ENCODE measurements around the gene PROZ.

Gene PROZ

DNA sequence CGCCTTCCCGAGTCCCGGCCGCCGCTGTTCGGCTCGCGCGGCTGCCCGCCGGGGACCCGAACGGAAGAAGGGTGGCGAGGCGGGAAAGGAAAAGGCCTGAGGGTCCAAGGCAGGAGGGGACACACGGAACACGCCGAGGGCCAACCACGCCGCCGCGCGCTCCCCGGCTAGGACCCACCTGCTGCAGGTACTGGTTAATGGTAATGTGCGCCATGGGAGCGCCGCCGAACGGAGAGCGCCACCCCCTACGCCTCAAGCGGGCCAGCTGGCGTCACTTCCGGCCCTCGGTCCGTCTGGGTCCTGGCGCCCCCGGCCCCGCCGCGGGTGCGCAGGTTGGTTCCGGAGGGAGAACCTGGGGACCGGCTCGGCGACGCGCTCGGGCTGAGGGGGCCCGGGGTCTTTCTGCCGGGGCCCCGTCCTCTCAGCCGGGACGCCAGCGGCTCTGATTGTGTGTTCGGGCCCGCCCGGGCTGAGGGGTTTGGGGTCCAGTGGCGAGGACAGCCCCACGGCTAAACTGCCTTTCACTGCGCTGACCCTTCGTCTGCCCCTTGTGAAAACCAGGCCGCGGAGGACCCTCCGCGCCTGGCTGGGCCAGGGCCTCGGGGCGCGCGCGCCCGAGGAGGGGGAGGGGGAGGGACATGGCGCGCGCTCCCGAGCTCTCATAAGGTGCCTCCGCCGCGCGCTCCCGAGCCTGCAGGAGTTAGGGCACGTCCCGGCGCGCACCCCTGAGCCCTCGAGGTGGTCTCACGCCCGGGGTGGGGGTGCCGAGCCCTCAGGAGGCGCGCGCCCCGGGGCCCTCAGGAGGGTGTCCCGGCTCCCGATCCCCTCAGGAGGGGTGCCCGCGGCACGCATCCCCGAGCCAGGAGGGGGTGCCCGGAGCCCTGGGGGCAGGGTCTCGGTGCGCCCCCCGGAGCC, 50.2 kb downstream of the PROZ start, which contains the start of gene PCID2:
Gene PCID2 (minus strand): TSS at position 249 of the 915 bp plus-strand sequence. CDS start 35 bp downstream, at position 214.
- peak; percentile 87 for DNase-seq (ENCODE audit: low spot score)

DNA sequence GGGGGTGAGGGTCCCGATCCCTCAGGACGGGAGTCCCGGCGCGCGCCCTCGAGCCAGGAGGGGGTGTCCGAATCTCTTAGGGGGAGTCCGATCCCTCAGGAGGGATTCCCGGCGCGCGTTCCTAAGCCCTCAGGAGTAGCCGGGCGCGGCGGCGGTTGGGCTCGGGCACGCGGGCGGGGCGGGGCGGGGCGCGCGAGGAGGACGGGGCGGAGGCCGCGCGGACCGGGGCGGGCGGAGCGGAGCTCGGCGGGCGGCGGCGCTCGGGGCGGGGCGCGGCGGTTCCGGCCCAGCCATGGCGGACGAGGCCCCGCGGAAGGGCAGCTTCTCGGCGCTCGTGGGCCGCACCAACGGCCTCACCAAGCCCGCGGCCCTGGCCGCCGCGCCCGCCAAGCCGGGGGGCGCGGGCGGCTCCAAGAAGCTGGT, 50.9 kb downstream of the PROZ start, which contains the start of gene CUL4A:
Gene CUL4A (plus strand): TSS at position 278 of the 423 bp plus-strand sequence. CDS start 15 bp downstream, at position 293.
- peak; percentile 76 for DNase-seq (ENCODE audit: low spot score)

DNA sequence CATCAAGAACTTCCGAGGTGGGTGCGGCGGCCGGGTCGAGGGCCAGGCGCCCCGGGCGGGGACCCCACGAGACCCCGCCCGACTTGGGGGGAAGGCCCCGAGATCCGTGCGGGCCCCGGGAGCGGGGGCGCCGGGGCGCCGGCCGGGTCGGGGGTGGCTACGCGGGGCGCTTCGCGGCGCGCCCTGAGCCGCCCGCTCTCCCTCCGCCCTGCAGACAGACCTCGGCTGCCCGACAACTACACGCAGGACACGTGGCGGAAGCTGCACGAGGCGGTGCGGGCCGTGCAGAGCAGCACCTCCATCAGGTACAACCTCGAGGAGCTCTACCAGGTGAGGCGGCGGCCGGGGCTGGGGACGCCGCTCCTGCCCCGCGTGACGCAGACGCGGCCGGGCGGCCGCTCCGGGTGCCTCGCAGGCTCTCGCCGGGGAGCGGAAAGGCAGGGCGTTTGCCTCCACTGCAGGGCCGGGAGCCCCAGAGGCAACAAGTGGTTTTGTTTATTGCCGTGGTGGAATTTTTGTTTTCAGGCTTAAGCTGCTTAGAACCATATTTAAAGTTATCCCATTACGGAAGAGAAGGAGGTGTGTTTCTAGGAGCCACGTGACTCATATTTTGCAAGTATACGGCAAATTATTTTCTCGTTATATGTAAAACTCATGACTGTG, 51.4 kb downstream of the PROZ start:
- DNase-seq (ENCODE audit: low spot score): peak; percentile 79

DNA sequence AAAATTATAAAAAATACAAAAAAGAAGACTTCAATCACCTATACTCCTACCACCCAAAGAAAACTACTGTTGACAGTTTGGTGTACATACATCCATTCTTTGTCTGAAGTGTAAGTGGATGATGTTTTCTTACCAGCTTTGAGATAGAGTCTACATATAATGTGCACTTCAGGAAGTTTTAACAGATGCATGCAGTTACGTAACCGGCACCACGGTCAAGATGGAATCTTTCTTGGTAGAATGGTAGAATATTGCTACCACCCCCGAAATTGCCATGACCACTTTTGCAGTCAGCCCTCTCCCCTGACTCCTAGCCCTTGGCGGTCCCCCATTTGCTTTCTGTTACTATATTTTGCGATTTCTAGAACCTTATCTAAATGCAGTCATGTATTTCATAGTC, 52.4 kb downstream of the PROZ start:
- DNase-seq (ENCODE audit: low spot score): no peak

DNA sequence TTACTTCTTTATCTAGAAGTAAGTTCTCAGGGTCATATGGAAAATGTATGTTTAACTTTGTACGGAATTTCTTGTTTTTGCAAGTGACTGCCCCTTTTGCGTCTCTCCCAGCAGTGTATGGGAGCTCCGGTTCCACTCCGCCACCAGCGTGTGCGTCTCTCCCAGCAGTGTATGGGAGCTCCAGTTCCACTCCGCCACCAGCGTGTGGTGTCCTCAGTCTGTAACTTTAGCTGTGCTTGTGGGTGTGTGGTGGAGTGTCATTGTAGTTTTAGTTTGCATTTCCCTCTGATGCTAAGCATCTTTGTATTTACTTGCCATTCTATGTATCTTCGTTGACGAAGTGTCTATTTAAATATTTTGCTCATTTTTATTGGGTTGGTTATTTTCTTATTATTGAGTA, 53.3 kb downstream of the PROZ start:
- peak; percentile 38 for DNase-seq (ENCODE audit: low spot score)

DNA sequence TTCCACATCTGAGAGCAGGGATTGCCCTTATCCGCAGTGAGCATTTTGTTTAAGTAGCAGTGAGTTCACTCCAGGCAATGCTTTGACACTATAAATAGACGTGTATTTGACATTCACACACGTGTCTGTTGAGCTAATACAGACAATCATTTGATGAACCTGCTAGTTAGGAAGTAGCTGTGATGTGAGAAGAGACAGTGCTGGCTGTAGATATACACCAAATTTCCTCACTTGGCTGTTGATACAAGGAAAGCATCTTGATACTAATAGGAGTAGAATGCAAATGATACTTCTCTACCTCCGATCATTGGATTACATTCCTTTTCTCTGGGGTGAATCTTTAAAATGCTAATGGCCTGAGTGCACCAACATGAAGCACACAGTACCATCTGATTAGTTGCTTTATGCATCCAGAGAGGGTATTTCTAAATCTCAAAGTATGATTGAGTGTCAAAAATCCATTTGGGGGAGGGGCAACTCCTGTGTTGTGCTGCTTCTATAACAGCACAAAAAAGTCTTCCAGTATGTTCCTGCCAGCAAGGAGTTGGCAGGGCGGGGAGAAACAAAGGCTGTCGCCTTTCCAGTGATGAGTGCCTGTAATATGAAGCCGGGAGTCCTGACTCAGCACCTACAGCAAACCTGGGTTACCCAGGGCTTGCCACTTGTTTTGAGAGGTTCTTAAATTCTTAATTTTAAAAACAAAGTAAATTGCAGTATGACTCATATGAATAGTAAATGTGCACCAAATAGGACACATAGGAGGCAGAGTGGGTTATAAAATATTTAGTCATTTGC, 58.0 kb downstream of the PROZ start:
- DNase-seq (ENCODE audit: low spot score): peak; percentile 54

DNA sequence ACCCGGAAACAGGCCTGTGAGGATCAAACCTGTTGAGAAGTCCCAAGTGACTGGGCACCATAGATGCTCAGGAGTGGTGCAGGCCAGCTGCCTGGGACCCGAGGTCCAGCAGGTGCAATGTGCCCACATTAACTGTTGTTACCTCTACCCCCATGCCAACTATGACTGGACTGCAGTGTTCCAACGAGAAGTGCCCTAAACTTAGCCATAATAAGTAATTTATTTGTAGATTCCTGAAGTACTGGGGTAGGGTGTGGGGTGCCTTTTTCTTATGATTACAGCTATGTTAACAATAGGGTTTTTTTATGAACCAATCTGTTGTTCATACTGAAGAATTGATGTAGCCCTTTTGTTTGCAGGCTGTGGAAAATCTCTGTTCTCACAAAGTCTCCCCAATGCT, 60.1 kb downstream of the PROZ start:
- DNase-seq (ENCODE audit: low spot score): no peak

DNA sequence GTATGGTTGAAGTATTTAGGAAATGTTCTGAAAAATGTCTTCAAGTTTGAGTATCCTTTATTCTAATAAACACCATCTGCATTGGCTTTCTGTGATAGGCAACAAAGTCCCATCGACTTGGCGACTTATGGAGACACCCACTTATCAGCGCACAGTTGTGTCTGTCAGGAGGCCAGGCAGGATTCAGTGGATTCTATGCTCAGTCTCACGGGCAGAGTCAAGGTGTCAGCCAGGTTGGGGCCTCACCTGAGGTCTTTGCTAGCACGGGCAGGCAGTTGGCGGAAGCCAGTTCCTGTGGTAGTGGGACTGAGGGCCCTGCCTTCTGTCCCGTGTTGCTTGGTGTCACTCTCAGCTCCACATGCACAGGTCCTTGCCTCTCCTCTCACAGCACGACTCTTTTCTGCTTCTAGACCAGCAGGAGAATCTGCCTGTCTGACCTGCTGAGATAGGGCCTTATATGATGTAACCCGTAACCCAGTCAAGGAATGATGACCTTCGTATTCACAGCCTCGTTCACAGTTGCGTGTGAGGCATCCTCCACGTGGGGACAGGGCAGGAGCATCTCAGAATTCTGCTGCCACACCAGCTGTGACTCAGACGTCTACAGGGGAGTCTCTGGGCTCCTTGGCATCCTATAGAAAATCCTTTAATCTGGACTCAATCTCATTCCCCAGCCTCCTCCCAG, 61.0 kb downstream of the PROZ start:
- DNase-seq (ENCODE audit: low spot score): no peak

DNA sequence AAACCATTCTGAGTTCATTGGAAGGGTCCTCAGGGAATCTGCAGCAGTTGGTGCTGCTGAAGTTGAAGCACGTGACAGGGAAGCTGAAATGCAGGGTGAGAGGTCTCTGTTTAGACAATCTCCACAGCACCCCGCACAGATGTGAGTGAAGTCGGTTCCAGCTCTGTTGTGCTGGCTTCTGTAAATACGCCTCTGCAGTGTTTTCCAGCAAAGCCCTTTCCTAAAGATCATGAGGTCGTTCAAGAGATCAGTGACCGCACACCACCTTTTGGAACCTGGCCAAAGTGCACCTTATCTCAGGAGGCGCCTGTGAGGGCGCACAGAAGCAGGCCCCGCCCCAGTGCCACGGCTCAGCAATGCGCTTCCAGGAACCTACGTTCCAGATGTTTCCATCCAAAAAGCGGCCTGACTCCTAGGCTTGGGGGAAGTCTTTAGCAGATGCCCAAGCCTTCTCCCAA, 61.7 kb downstream of the PROZ start:
- no peak for DNase-seq (ENCODE audit: low spot score)

DNA sequence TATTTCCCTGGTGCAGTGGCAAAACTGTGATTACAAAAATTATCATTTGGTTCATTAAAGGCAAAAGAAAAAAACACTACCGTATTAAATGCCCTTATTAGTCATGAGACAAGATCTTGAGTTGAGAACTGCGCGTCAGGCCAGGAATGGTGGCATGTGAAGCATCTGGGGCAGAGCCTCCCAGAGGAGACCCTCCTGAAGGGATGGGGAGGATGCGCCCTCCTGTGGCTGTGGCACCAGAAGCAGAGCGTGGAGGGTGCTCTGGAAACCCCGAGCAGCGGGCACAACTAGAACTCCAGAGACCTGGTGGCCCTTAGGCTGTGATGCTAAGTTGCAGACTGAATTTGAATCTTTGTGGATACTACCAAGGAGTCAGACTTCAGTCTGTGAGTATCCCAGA, 62.4 kb downstream of the PROZ start:
- no peak for DNase-seq (ENCODE audit: low spot score)

Data from RKO (cell line).